SK-N-SH (cell line): ENCODE data around the gene ZNF555. TPM values are rescaled to one million over a fixed set of nuclear protein-coding genes. Genes with fewer than 3 reads are reported as not detected.

ENCODE experiments used
- CTCF ChIA-PET: fragments of 300-600, 350-600 bp; formaldehyde crosslinking; extraction: SDS; loops from one replicate; lab custom pipeline; 2021; lab: Yijun Ruan, JAX
- POLR2A ChIA-PET: fragments of 350-600 bp; sonication (Branson Sonifier 250); formaldehyde crosslinking; extraction: SDS; loops from one replicate; lab custom pipeline; 2020; ENCODE audit warnings: antibody characterized with exemption, inconsistent platforms; lab: Yijun Ruan, JAX
- DNase-seq: peaks from one replicate; pipeline ENCODE4 v3.0.0; 2012
- H2AFZ ChIP-seq: fragments of 200-600 bp; sonication (generic); 2 replicates; pipeline ENCODE4 v1.8.1; 2016; ENCODE audit warnings: antibody characterized with exemption, mild to moderate bottlenecking, low read depth
- H3F3A ChIP-seq: fragments of 200-600 bp; sonication (generic); replicated peaks from 2 replicates; pipeline ENCODE3; 2016; ENCODE audit warnings: antibody characterized with exemption, mild to moderate bottlenecking; ENCODE audit not compliant: insufficient read depth
- H3K27ac ChIP-seq, 2 experiments: fragments of 200-500 bp in 1 of 2; fragments of 200-600 bp in 1 of 2; sonication (Bioruptor generic) in 1 of 2; sonication (generic), shearing (Covaris generic) in 1 of 2; 2 replicates each; pipeline versions ENCODE4 v1.5.1 to v1.6.1; 2014 to 2016; ENCODE audit warnings: low read depth in 2 of 2, inconsistent platforms in 1 of 2, low read length in 1 of 2, mild to moderate bottlenecking in 1 of 2, mixed read lengths in 1 of 2
- H3K27me3 ChIP-seq: fragments of 200-600 bp; sonication (generic), shearing (Covaris generic); 2 replicates; pipeline ENCODE4 v1.6.1; 2016; ENCODE audit warnings: mixed run types; ENCODE audit not compliant: insufficient read depth
- H3K36me3 ChIP-seq, 2 experiments: fragments of 200-500 bp in 1 of 2; fragments of 200-600 bp in 1 of 2; sonication (Bioruptor generic) in 1 of 2; sonication (generic) in 1 of 2; replicated peaks in 1 of 2; 2 replicates each; pipeline versions ENCODE3 to v1.5.1; 2014 to 2016; ENCODE audit warnings: low read length in 1 of 2, mild to moderate bottlenecking in 1 of 2; ENCODE audit not compliant: insufficient read depth in 2 of 2, control insufficient read depth in 1 of 2
- H3K4me1 ChIP-seq, 2 experiments: fragments of 200-500 bp in 1 of 2; fragments of 200-600 bp in 1 of 2; sonication (Bioruptor generic) in 1 of 2; sonication (generic), shearing (Covaris generic) in 1 of 2; 2 replicates each; pipeline versions ENCODE4 v1.5.1 to v1.6.1; 2014 to 2016; ENCODE audit warnings: low read depth in 1 of 2, low read length in 1 of 2, mixed run types in 1 of 2; ENCODE audit not compliant: insufficient read depth in 2 of 2, control insufficient read depth in 1 of 2
- H3K4me2 ChIP-seq: fragments of 200-600 bp; sonication (generic), shearing (Covaris generic); 2 replicates; pipeline ENCODE4 v1.6.1; 2017; ENCODE audit warnings: mixed run types
- H3K4me3 ChIP-seq, 2 experiments: fragments of 200-500 bp in 1 of 2; fragments of 200-600 bp in 1 of 2; sonication (Bioruptor generic) in 1 of 2; sonication (generic), shearing (Covaris generic) in 1 of 2; 2 replicates each; pipeline versions ENCODE4 v1.5.1 to v1.8.1; 2014 to 2016; ENCODE audit warnings: low read depth in 2 of 2, inconsistent platforms in 1 of 2, low read length in 1 of 2, mild to moderate bottlenecking in 1 of 2, mixed read lengths in 1 of 2, moderate library complexity in 1 of 2
- H3K79me2 ChIP-seq: fragments of 200-600 bp; sonication (generic); 2 replicates; pipeline ENCODE4 v1.8.1; 2017; ENCODE audit warnings: mild to moderate bottlenecking; ENCODE audit not compliant: insufficient read depth
- H3K9ac ChIP-seq: fragments of 200-600 bp; sonication (generic); 2 replicates; pipeline ENCODE4 v1.6.1; 2017; ENCODE audit warnings: mixed run types
- H3K9me2 ChIP-seq: fragments of 200-600 bp; sonication (generic); 2 replicates; pipeline ENCODE4 v1.6.1; 2017; ENCODE audit warnings: mixed run types
- H3K9me3 ChIP-seq: fragments of 200-600 bp; sonication (generic); 2 replicates; pipeline ENCODE4 v1.6.1; 2017; ENCODE audit warnings: mixed run types, mild to moderate bottlenecking, moderate library complexity
- H4K20me1 ChIP-seq: fragments of 200-600 bp; sonication (generic); 2 replicates; pipeline ENCODE4 v1.6.1; 2017; ENCODE audit warnings: mild to moderate bottlenecking, mixed run types; ENCODE audit not compliant: insufficient read depth
- EZH2phosphoT487 ChIP-seq: fragments of 200-600 bp; sonication (generic); IDR thresholded peaks from 2 replicates; pipeline ENCODE4 v1.6.1; 2017; ENCODE audit warnings: low read depth, mixed run types, mild to moderate bottlenecking, antibody characterized with exemption, moderate library complexity, borderline replicate concordance
- FOSL2 ChIP-seq: IDR thresholded peaks from 2 replicates; pipeline ENCODE4 v1.4.0; 2012; ENCODE audit warnings: low read depth, mild to moderate bottlenecking, moderate library complexity, borderline replicate concordance
- FOXM1 ChIP-seq: IDR thresholded peaks from 2 replicates; pipeline ENCODE4 v1.4.0; 2012; ENCODE audit warnings: low read depth, mild to moderate bottlenecking
- GABPA ChIP-seq: IDR thresholded peaks from 2 replicates; pipeline ENCODE4 v1.4.0; 2012; ENCODE audit warnings: low read depth, mild to moderate bottlenecking
- NFIC ChIP-seq: IDR thresholded peaks from 2 replicates; pipeline ENCODE4 v1.4.0; 2012; ENCODE audit warnings: borderline replicate concordance
- NRF1 ChIP-seq: IDR thresholded peaks from 2 replicates; pipeline ENCODE4 v1.6.1; 2012; ENCODE audit warnings: low read depth, mild to moderate bottlenecking, low read length
- POLR2AphosphoS5 ChIP-seq: IDR thresholded peaks from 2 replicates; pipeline ENCODE4 v1.6.1; 2012; ENCODE audit warnings: low read depth, low read length
- RAD21 ChIP-seq: IDR thresholded peaks from 2 replicates; pipeline ENCODE4 v1.6.1; 2012; ENCODE audit warnings: mild to moderate bottlenecking, low read length
- RCOR1 ChIP-seq: fragments of 150-350 bp; IDR thresholded peaks from 2 replicates; pipeline ENCODE4 v1.6.1; 2017; ENCODE audit warnings: antibody characterized with exemption, low read length
- RFX5 ChIP-seq: IDR thresholded peaks from 2 replicates; pipeline ENCODE4 v1.6.1; 2012; ENCODE audit warnings: mild to moderate bottlenecking, improper control_type of control experiment, low read length
- SIN3A ChIP-seq: IDR thresholded peaks from 2 replicates; pipeline ENCODE4 v1.6.1; 2012; ENCODE audit warnings: low read depth, mild to moderate bottlenecking, low read length, moderate library complexity, borderline replicate concordance
- TEAD4 ChIP-seq: IDR thresholded peaks from 2 replicates; pipeline ENCODE4 v1.4.0; 2012; ENCODE audit warnings: mild to moderate bottlenecking, borderline replicate concordance; ENCODE audit not compliant: insufficient read depth
- USF1 ChIP-seq: IDR thresholded peaks from 2 replicates; pipeline ENCODE4 v1.4.0; 2012; ENCODE audit warnings: low read depth, borderline replicate concordance
- YY1 ChIP-seq: IDR thresholded peaks from 2 replicates; pipeline ENCODE4 v1.4.0; 2012; ENCODE audit warnings: low read depth, mild to moderate bottlenecking
- ZBTB33 ChIP-seq: IDR thresholded peaks from 2 replicates; pipeline ENCODE4 v1.4.0; 2012; ENCODE audit warnings: low read depth, borderline replicate concordance
- WGBS: methylation state at CpG from one replicate; pipeline ENCODE4 v1.1.6; 2017; ENCODE audit warnings: low lambda C conversion rate; 5-methylcytosine and 5-hydroxymethylcytosine counted together
- polyA plus RNA-seq, 3 experiments: library from polyadenylated mRNA; depleted of rRNA; stranded (reverse); fragments of >200 nt; gene quantifications; 2 replicates each; pipeline ENCODE4 v1.2.3, GENCODE V29; 2012

The ZNF555 gene
- polyA plus RNA-seq, 1 of the 3 experiments (the other 2 are of a cell fraction), result 1.4 TPM

- ChIA-PET POLR2A (interaction anchor here (1.2 kb wide), 1 partner anchor 15 kb away, joined by 3 read pairs; the partner anchor contains the start of gene SGTA), CTCF (no interaction called here)
- peaks cover 11 to 48% of the 10 kb centered on the region in 2 experiments for H3K36me3 ChIP-seq
- no peak for DNase-seq
- 94% methylated on average over 16 of the region's 16 CpGs for WGBS
- H3K4me3 ChIP-seq, result no peak overlapping the region
- H3K79me2 ChIP-seq, result no peaks in the 10 kb centered on the region
- H3K27me3 ChIP-seq, result no peaks in the 10 kb centered on the region
- H3F3A ChIP-seq, result no peaks in the 10 kb centered on the region
- no peak overlapping the region for H2AFZ ChIP-seq
- no peaks in the 10 kb centered on the region for H3K4me1 ChIP-seq
- no peak overlapping the region for H3K4me2 ChIP-seq
- no peak overlapping the region for H3K27ac ChIP-seq
- no peaks in the 10 kb centered on the region for H3K9me2 ChIP-seq
- no peak for TF ChIP-seq USF1
- TF ChIP-seq ZBTB33, result no peak
- no peak for TF ChIP-seq YY1
- no peak for TF ChIP-seq NRF1
- TF ChIP-seq NFIC, result no peak
- TF ChIP-seq FOXM1, result no peak
- TF ChIP-seq FOSL2, result no peak
- no peak for TF ChIP-seq SIN3A
- no peak for TF ChIP-seq RCOR1
- no peak for TF ChIP-seq TEAD4
- TF ChIP-seq POLR2AphosphoS5, result no peak
- no peak for TF ChIP-seq RAD21
- no peak for TF ChIP-seq RFX5
- TF ChIP-seq GABPA, result no peak
- H4K20me1 ChIP-seq, result no peaks in the 10 kb centered on the region; the same call in 1 of the 2 replicates
- no peak overlapping the region for H3K9ac ChIP-seq
- no peaks in the 10 kb centered on the region for H3K9me3 ChIP-seq
These were observed 43.1 kb upstream of the ZNF555 start for GRCh38 chr19:2798158-2798685.

GRCh38 chr19:2798733-2799132 is 42.5 kb upstream of the ZNF555 start:
- Histone ChIP-seq H3K4me2 (no peak overlapping the region), H3F3A (no peaks in the 10 kb centered on the region), H2AFZ (no peak overlapping the region), H3K27ac (no peak overlapping the region), H3K79me2 (no peaks in the 10 kb centered on the region), H3K9ac (no peak overlapping the region), H3K27me3 (no peaks in the 10 kb centered on the region), H3K4me1 (no peaks in the 10 kb centered on the region), H4K20me1 (no peaks in the 10 kb centered on the region; the same call in 1 of the 2 replicates), H3K36me3 (peaks cover 6 to 52% of the 10 kb centered on the region in 2 experiments), H3K9me2 (no peaks in the 10 kb centered on the region), H3K4me3 (no peak overlapping the region), H3K9me3 (no peaks in the 10 kb centered on the region)
- CTCF ChIA-PET, result no interaction called here
- WGBS, result 73% methylated on average over 4 of the region's 7 CpGs
- no peak for DNase-seq
- POLR2A ChIA-PET, result interaction anchor here (1.2 kb wide), 1 partner anchor 15 kb away, joined by 3 read pairs; the partner anchor contains the start of gene SGTA
- TF ChIP-seq EZH2phosphoT487, result no peak
